ENCODE measurements around the gene UGT1A9. TPM values are rescaled to one million over a fixed set of nuclear protein-coding genes. Genes with fewer than 3 reads are reported as not detected.

The UGT1A9 gene
- total and polyA plus RNA-seq, 12 donors: not detected

- intact Hi-C loops (cut with DNase I): no loop called here
Observed at GRCh38 chr2:233821196-233821595, 149.5 kb downstream of the UGT1A9 start.

GRCh38 chr2:233821709-233822100, 150.0 kb downstream of the UGT1A9 start:
- Histone ChIP-seq H3K27me3 (peaks cover 0 to 23% (median 0%) of the 10 kb centered on the region in 7 donors), H3K4me3 (no peak overlapping the region), H3K4me1 (no peaks in the 10 kb centered on the region), H3K36me3 (no peaks in the 10 kb centered on the region), H3K27ac (no peak overlapping the region), H3K9me3 (peaks cover 0 to 8% (median 0%) of the 10 kb centered on the region in 11 donors)
- WGBS, 2 donors: 91 to 94% methylated on average over 8 of the region's 8 CpGs
- ATAC-seq (no peak), DNase-seq (no peak)
- no peak for TF ChIP-seq CTCF (IDR thresholded peaks at IDR 0.05)
- intact Hi-C loops (cut with DNase I): no loop called here

More at GRCh38 chr2:233821196-233821595, 149.5 kb downstream of the UGT1A9 start:
- Histone ChIP-seq H3K4me1 (no peaks in the 10 kb centered on the region), H3K27me3 (peaks cover 0 to 25% (median 0%) of the 10 kb centered on the region in 7 donors), H3K4me3 (no peak overlapping the region), H3K36me3 (no peaks in the 10 kb centered on the region), H3K9me3 (peaks cover 0 to 7% (median 0%) of the 10 kb centered on the region in 11 donors), H3K27ac (no peak overlapping the region)
- 86 to 90% methylated on average over 3 of the region's 3 CpGs for WGBS, 2 donors
- ATAC-seq (no peak), DNase-seq (no peak)
- no peak for TF ChIP-seq CTCF (IDR thresholded peaks at IDR 0.05)

- peaks cover 0 to 10% (median 0%) of the 10 kb centered on the region in 11 donors for H3K9me3 ChIP-seq
- H3K4me1 ChIP-seq: no peaks in the 10 kb centered on the region
- H3K4me3 ChIP-seq: no peak overlapping the region
- DNase-seq (no peak), ATAC-seq (no peak)
- TF ChIP-seq CTCF (IDR thresholded peaks at IDR 0.05): no peak
- H3K36me3 ChIP-seq: no peaks in the 10 kb centered on the region
- H3K27ac ChIP-seq: no peak overlapping the region
- WGBS, 2 donors: 85 to 86% methylated on average over 21 of the region's 21 CpGs
- intact Hi-C loops (cut with DNase I): no loop called here
- H3K27me3 ChIP-seq: peaks cover 0 to 23% (median 0%) of the 10 kb centered on the region in 7 donors
Observed at GRCh38 chr2:233822101-233822771, 150.5 kb downstream of the UGT1A9 start.

Other genes starting within 250 kb of the UGT1A9 start
- gene USP40, start 105.1 kb upstream of the UGT1A9 start, total RNA-seq: 10 to 100 TPM; 12.0 to 19.8 (median 16.1) TPM
- gene USP40, start 105.1 kb upstream of the UGT1A9 start, polyA plus RNA-seq: 10 to 100 TPM in 1 of 2 donors, 1 to 10 TPM in 1; 9.1 to 32.8 TPM
- under 1 TPM in 1 of 10 donors, not detected in 9; 0.11 TPM for gene UGT1A8, start 54.3 kb upstream of the UGT1A9 start, total RNA-seq
- gene UGT1A8, start 54.3 kb upstream of the UGT1A9 start, polyA plus RNA-seq: not detected
- gene UGT1A10, start 35.5 kb upstream of the UGT1A9 start, total RNA-seq: not detected
- gene UGT1A10, start 35.5 kb upstream of the UGT1A9 start, polyA plus RNA-seq: not detected
- not detected for gene UGT1A7, start 10.0 kb downstream of the UGT1A9 start, total RNA-seq
- under 1 TPM in 1 of 2 donors, not detected in 1; 0.01 TPM for gene UGT1A7, start 10.0 kb downstream of the UGT1A9 start, polyA plus RNA-seq
- not detected for gene UGT1A6, start 21.0 kb downstream of the UGT1A9 start, total RNA-seq
- not detected for gene UGT1A6, start 21.0 kb downstream of the UGT1A9 start, polyA plus RNA-seq
- gene UGT1A5, start 41.0 kb downstream of the UGT1A9 start, total RNA-seq: not detected
- not detected for gene UGT1A5, start 41.0 kb downstream of the UGT1A9 start, polyA plus RNA-seq
- gene UGT1A4, start 46.8 kb downstream of the UGT1A9 start, total RNA-seq: not detected
- not detected for gene UGT1A4, start 46.8 kb downstream of the UGT1A9 start, polyA plus RNA-seq
- not detected for gene UGT1A3, start 57.1 kb downstream of the UGT1A9 start, total RNA-seq
- not detected for gene UGT1A3, start 57.1 kb downstream of the UGT1A9 start, polyA plus RNA-seq
- gene UGT1A1, start 88.4 kb downstream of the UGT1A9 start, total RNA-seq: not detected
- gene UGT1A1, start 88.4 kb downstream of the UGT1A9 start, polyA plus RNA-seq: not detected
- gene MROH2A, start 106.4 kb downstream of the UGT1A9 start, total RNA-seq: not detected
- not detected for gene MROH2A, start 106.4 kb downstream of the UGT1A9 start, polyA plus RNA-seq
- 1 to 10 TPM in 2 of 10 donors, under 1 TPM in 4, not detected in 4; 0.24 to 2.9 (median 0.45) TPM for gene HJURP, start 182.6 kb downstream of the UGT1A9 start, total RNA-seq
- under 1 TPM; 0.22 to 0.28 TPM for gene HJURP, start 182.6 kb downstream of the UGT1A9 start, polyA plus RNA-seq
- not detected for gene TRPM8, start 245.5 kb downstream of the UGT1A9 start, total RNA-seq
- not detected for gene TRPM8, start 245.5 kb downstream of the UGT1A9 start, polyA plus RNA-seq

Measured in heart right ventricle (tissue), 16 donors.